ENCODE measurements around the gene TNS4. TPM values are rescaled to one million over a fixed set of nuclear protein-coding genes. Genes with fewer than 3 reads are reported as not detected.
A peak's percentile ranks its signal among the peaks of the same experiment; 100 is the strongest.

TNS4 gene
- total and polyA plus RNA-seq, 12 donors, result 0.01 to 0.62 TPM; not detected in 10

DNA sequence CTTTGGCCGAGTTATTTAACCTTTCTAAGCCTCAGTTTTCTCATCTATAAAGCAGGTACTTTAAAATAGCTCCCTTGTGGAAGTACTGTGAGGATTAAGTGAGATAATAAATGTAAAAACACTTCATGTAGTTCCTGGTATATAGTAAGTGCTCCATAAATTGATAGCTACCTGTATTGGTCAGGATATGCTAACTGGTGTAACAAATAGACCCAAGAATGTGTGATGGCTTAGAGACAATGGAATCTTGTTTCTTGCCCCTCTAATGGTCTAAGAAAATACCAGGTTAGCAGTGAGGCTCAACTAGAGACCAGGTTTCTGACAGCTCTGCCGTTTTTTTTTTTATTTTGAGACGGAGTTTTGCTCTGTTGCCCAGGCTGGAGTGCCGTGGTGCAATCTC, 34.0 kb upstream of the TNS4 start:
- intact Hi-C loops (cut with DNase I), result loop anchor here in 5 of 10 donors (2.0 to 10.0 kb wide), 5 partner anchors 137 to 231 kb away; partner anchors contain the start of genes RARA (in 3 of the 5) and GJD3 (in 1 of the 5)
- Histone ChIP-seq H3K27me3 (no peaks in the 10 kb centered on the region), H3K9me3 (no peaks in the 10 kb centered on the region), H3K27ac (peak overlapping the region; percentile 5 to 97 (median 89)), H3K4me3 (no peak overlapping the region), H3K4me1 (peaks cover 29 to 87% (median 71%) of the 10 kb centered on the region in 9 donors), H3K36me3 (no peaks in the 10 kb centered on the region)
- 76 to 88% methylated on average over 4 of the region's 4 CpGs for WGBS, 2 donors
- TF ChIP-seq, protein P1, sequence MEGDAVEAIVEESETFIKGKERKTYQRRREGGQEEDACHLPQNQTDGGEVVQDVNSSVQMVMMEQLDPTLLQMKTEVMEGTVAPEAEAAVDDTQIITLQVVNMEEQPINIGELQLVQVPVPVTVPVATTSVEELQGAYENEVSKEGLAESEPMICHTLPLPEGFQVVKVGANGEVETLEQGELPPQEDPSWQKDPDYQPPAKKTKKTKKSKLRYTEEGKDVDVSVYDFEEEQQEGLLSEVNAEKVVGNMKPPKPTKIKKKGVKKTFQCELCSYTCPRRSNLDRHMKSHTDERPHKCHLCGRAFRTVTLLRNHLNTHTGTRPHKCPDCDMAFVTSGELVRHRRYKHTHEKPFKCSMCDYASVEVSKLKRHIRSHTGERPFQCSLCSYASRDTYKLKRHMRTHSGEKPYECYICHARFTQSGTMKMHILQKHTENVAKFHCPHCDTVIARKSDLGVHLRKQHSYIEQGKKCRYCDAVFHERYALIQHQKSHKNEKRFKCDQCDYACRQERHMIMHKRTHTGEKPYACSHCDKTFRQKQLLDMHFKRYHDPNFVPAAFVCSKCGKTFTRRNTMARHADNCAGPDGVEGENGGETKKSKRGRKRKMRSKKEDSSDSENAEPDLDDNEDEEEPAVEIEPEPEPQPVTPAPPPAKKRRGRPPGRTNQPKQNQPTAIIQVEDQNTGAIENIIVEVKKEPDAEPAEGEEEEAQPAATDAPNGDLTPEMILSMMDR (IDR thresholded peaks at IDR 0.05), result no peak
- ATAC-seq (no peak), DNase-seq (no peak)

DNA sequence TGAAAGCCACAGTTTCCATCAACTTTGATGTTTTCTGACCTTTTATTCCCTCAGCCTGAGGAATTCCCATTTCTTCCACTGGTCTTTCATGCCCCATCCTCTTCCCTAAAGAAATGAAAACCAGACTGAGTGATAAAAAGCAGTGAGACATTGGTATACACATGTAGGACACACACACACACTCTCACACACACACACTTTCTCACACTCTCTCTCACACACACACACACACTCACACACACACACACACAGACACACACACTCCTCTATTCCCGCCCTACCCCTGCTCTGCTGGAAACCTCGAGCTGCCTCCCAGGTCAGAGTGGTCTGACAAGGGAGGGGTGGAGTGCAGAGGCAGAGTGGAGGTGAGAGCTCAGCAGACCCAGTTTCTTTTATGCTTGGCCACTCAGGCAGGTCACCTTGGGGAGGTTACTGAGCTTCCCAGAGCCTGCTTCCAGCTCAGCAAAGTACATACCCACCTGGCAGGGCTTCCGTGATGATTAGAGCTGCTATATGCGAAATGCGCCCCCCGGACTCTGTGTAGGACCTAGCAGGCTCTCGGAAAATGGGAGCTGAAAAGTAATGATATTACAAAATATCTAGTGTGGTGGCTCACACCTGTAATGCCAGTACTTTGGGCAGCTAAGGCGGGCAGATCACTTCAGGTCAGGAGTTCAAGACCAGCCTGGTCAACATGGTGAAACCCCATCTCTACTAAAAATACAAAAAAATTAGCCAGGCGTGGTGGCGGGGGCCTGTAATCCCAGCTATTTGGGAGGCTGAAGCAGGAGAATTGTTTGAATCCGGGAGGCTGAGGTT, 33.2 kb upstream of the TNS4 start:
- no peaks in the 10 kb centered on the region for H3K36me3 ChIP-seq
- WGBS, 2 donors, result 86 to 92% methylated on average over 11 of the region's 11 CpGs
- H3K9me3 ChIP-seq, result no peaks in the 10 kb centered on the region
- H3K4me3 ChIP-seq, result no peak overlapping the region
- H3K27me3 ChIP-seq, result no peaks in the 10 kb centered on the region
- no peak for ATAC-seq
- peaks cover 25 to 79% (median 62%) of the 10 kb centered on the region in 9 donors for H3K4me1 ChIP-seq
- H3K27ac ChIP-seq, result peak overlapping the region in 8 of 10 donors; percentile 5 to 97 (median 90)
- TF ChIP-seq, protein P1 (IDR thresholded peaks at IDR 0.05), result no peak
- DNase-seq, result no peak
- intact Hi-C loops (cut with DNase I), result loop anchor here (2.0 to 10.0 kb wide), 11 partner anchors 52 to 232 kb away; partner anchors contain the start of genes GJD3 (in 3 of the 10), IGFBP4 (in 3 of the 10) and RARA (in 3 of the 10)

DNA sequence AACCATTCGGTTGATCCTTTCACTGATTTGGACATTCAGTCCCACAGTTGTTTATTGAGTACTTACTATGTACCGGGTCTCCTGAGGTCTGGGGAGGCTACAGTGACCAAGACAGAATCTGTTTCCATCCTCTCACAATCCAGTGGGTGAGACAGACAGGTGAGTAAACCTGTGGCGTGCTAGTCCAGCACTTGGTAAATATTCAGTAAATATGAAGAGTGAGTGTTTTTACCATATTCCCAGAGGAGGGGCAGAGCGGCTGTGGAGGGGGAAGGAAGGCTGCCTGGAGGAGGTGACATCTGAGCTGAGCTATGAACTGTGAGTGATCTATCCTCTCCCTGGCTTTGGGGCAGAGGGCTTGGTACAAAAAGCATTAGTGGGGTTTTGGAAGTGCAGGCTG, 32.5 kb upstream of the TNS4 start:
- Histone ChIP-seq H3K4me1 (peaks cover 22 to 72% (median 60%) of the 10 kb centered on the region in 9 donors), H3K36me3 (no peaks in the 10 kb centered on the region), H3K9me3 (no peaks in the 10 kb centered on the region), H3K27me3 (no peaks in the 10 kb centered on the region), H3K4me3 (no peak overlapping the region), H3K27ac (peak overlapping the region in 9 of 10 donors; percentile 0 to 97 (median 62))
- TF ChIP-seq, protein P1 (IDR thresholded peaks at IDR 0.05), result no peak
- intact Hi-C loops (cut with DNase I), result loop anchor here (1.0 to 10.0 kb wide), 21 partner anchors 27 to 232 kb away; partner anchors contain the start of genes IGFBP4 (in 5 of the 10), GJD3 (in 3 of the 10) and RARA (in 3 of the 10)
- 75 to 77% methylated on average over 4 of the region's 4 CpGs for WGBS, 2 donors
- no peak for DNase-seq
- ATAC-seq, result no peak

DNA sequence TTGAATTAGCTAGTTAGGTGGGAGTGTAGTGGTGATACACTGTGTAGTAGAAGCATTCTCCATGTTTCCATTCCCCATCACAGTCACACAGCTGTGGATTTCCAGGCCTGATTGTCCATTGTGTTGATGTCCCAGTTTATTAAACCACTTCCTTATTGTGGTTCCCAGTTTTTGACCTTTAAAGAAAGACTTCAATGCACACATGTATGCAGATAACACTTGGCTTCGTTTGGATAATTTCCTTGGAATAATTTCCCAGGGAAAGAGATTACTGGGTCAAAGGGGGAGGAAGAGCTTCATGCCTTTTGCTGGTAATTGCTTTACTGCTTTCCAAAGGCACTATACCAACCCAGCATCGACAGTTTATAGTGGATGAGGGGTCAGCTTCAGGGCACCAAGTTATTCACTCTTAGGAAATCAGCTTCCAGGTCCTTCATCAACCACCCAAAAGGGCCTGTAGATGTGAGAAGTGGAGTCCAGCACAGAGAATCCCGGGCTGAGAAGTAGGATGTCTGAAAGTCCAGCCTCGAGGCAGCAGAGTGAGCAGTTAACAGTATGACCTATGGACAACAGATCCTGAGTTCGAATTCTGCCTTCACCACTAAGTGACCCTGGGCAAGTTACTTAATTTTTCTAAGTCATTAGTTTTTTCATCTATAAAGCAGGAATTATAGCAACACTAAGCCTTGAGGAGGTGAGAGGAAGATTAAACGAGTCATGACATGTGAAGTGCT, 31.3 kb upstream of the TNS4 start:
- intact Hi-C loops (cut with DNase I), result loop anchor here (1.0 to 10.0 kb wide), 21 partner anchors 28 to 230 kb away; partner anchors contain the start of genes IGFBP4 (in 5 of the 10), GJD3 (in 3 of the 10) and RARA (in 3 of the 10)
- TF ChIP-seq, protein P1 (IDR thresholded peaks at IDR 0.05), result no peak
- Histone ChIP-seq H3K9me3 (no peaks in the 10 kb centered on the region), H3K27me3 (no peaks in the 10 kb centered on the region), H3K4me3 (no peak overlapping the region), H3K27ac (peak overlapping the region; percentile 12 to 85 (median 72)), H3K36me3 (no peaks in the 10 kb centered on the region), H3K4me1 (peaks cover 15 to 60% (median 49%) of the 10 kb centered on the region in 9 donors)
- WGBS, 2 donors, result 42 to 52% methylated on average over 6 of the region's 6 CpGs
- DNase-seq (no peak), ATAC-seq (peak; percentile 7 to 50 (median 24))
